HepG2 (cell line): ENCODE measurements around the gene PROX1. TPM values are rescaled to one million over a fixed set of nuclear protein-coding genes. Genes with fewer than 3 reads are reported as not detected.

Experiments
- ATAD3A ChIP-seq: sonication (generic); formaldehyde crosslinking; IDR thresholded peaks from 2 replicates; pipeline ENCODE4 v1.4.0; 2020; ENCODE audit warnings: missing genetic modification reagents
- CC2D1A ChIP-seq: sonication (generic); formaldehyde crosslinking; IDR thresholded peaks from 2 replicates; pipeline ENCODE4 v1.8.1; 2023; ENCODE audit warnings: mild to moderate bottlenecking, missing genetic modification reagents
- DNMT3B ChIP-seq: conservative IDR thresholded peaks from 2 replicates; pipeline ENCODE4 v1.6.1; 2016; ENCODE audit warnings: missing biosample characterization, control low read depth
- DR1 ChIP-seq: sonication (generic); formaldehyde crosslinking; IDR thresholded peaks from 2 replicates; pipeline ENCODE4 v1.8.0; 2021; ENCODE audit warnings: mild to moderate bottlenecking, missing genetic modification reagents, inconsistent platforms
- EP300 ChIP-seq, 3 experiments: sonication (generic) in 1 of 3; formaldehyde crosslinking in 1 of 3; IDR thresholded peaks; 2 replicates each; pipeline versions ENCODE4 v1.5.1 to v1.6.1; 2011 to 2020; ENCODE audit warnings: low read depth in 2 of 3, low read length in 2 of 3, borderline replicate concordance in 1 of 3, improper control_type of control experiment in 1 of 3, mild to moderate bottlenecking in 1 of 3, missing genetic modification reagents in 1 of 3, moderate library complexity in 1 of 3
- FOSL2 ChIP-seq: sonication (generic); formaldehyde crosslinking; IDR thresholded peaks from 2 replicates; pipeline ENCODE4 v1.4.0; 2020; ENCODE audit warnings: missing genetic modification reagents
- FOXA3 ChIP-seq: IDR thresholded peaks from 2 replicates; pipeline ENCODE4 v1.6.1; 2016; ENCODE audit warnings: missing genetic modification reagents, missing compliant biosample characterization
- HNF4G ChIP-seq, 2 experiments: sonication (generic) in 1 of 2; formaldehyde crosslinking in 1 of 2; IDR thresholded peaks; 2 replicates each; pipeline versions ENCODE4 v1.4.0 to v1.6.1; 2011 to 2020; ENCODE audit warnings: borderline replicate concordance in 2 of 2, low read depth in 2 of 2, mild to moderate bottlenecking in 2 of 2, low read length in 1 of 2, missing genetic modification reagents in 1 of 2, moderate library complexity in 1 of 2
- JUNB ChIP-seq: sonication (generic); formaldehyde crosslinking; IDR thresholded peaks from 2 replicates; pipeline ENCODE4 v1.8.0; 2022; ENCODE audit warnings: missing genetic modification reagents, mild to moderate bottlenecking, borderline replicate concordance
- KDM5A ChIP-seq: fragments of 200-600 bp; sonication (generic); IDR thresholded peaks from 2 replicates; pipeline ENCODE4 v1.7.0; 2018; ENCODE audit warnings: antibody characterized with exemption, mild to moderate bottlenecking, low read length, borderline replicate concordance
- MYNN ChIP-seq: sonication (generic); formaldehyde crosslinking; IDR thresholded peaks from 2 replicates; pipeline ENCODE4 v1.4.0; 2020; ENCODE audit warnings: mild to moderate bottlenecking, low read depth, missing genetic modification reagents
- NCOA2 ChIP-seq: sonication (generic); formaldehyde crosslinking; IDR thresholded peaks from 2 replicates; pipeline ENCODE4 v1.8.0; 2022; ENCODE audit warnings: inconsistent platforms
- SKI ChIP-seq: fragments of 450-650 bp; IDR thresholded peaks from one replicate; pipeline ENCODE4 v1.6.1; 2018; ENCODE audit warnings: mild to moderate bottlenecking; ENCODE audit not compliant: partially characterized antibody
- YEATS2 ChIP-seq: sonication (generic); formaldehyde crosslinking; IDR thresholded peaks from 2 replicates; pipeline ENCODE4 v1.4.0; 2020; ENCODE audit warnings: missing genetic modification reagents, borderline replicate concordance
- YY1 ChIP-seq: IDR thresholded peaks from 2 replicates; pipeline ENCODE4 v1.6.1; 2011; ENCODE audit warnings: low read length, low read depth, moderate library complexity, mild to moderate bottlenecking; ENCODE audit not compliant: insufficient read depth, insufficient replicate concordance
- ZBTB4 ChIP-seq: sonication (generic); formaldehyde crosslinking; IDR thresholded peaks from 2 replicates; pipeline ENCODE4 v1.4.0; 2020; ENCODE audit warnings: missing genetic modification reagents, mild to moderate bottlenecking, borderline replicate concordance
- ZFYVE20 ChIP-seq: sonication (generic); formaldehyde crosslinking; IDR thresholded peaks from 2 replicates; pipeline ENCODE4 v1.8.0; 2023; ENCODE audit warnings: low read depth, mild to moderate bottlenecking, moderate library complexity, missing genetic modification reagents, borderline replicate concordance
- ZNF101 ChIP-seq: sonication (generic); formaldehyde crosslinking; IDR thresholded peaks from 2 replicates; pipeline ENCODE4 v1.4.0; 2020; ENCODE audit warnings: mild to moderate bottlenecking, low read depth, missing genetic modification reagents, borderline replicate concordance
- ZNF580 ChIP-seq: IDR thresholded peaks from 2 replicates; pipeline ENCODE4 v1.6.1; 2016; ENCODE audit warnings: low read depth, borderline replicate concordance
- ZNF639 ChIP-seq: conservative IDR thresholded peaks from 2 replicates; pipeline ENCODE4 v1.6.1; 2018; ENCODE audit warnings: missing genetic modification reagents
- ZNF749 ChIP-seq: sonication (generic); formaldehyde crosslinking; IDR thresholded peaks from 2 replicates; pipeline ENCODE4 v1.8.0; 2022; ENCODE audit warnings: mild to moderate bottlenecking, missing genetic modification reagents, moderate library complexity, borderline replicate concordance
- polyA plus RNA-seq, 8 experiments: library from polyadenylated mRNA; depleted of rRNA in 3 of 8; stranded (reverse) in 7 of 8; unstranded in 1 of 8; fragments of >200 nt; fragmentation: Illumina TruSeq in 4 of 8; extraction: Trizol in 4 of 8; gene quantifications; 2 replicates each; pipeline versions ENCODE4 v1.2.1 to v1.2.3, GENCODE V29; 2011 to 2016; ENCODE audit warnings: low read depth in 4 of 8, missing spikeins in 1 of 8, mixed read lengths in 1 of 8; ENCODE audit not compliant: insufficient read depth in 1 of 8
- total RNA-seq, 5 experiments: library from RNA; depleted of rRNA; stranded (reverse); fragments of >200 nt; fragmentation: Illumina TruSeq; extraction: Trizol; gene quantifications; 2 replicates each; pipeline ENCODE4 v1.2.3, GENCODE V29; 2016; ENCODE audit warnings: low read depth in 1 of 5
- TF ChIP-seq, protein P1 (sequence below): sonication (generic); formaldehyde crosslinking; IDR thresholded peaks from 2 replicates; pipeline ENCODE4 v1.4.0; 2020; ENCODE audit warnings: missing genetic modification reagents

Gene PROX1
- total and polyA plus RNA-seq, 2 of the 13 experiments (the other 11 are each of a cell fraction or from before 2014, with no cell fraction given), result 12.3 to 30.2 TPM

DNA sequence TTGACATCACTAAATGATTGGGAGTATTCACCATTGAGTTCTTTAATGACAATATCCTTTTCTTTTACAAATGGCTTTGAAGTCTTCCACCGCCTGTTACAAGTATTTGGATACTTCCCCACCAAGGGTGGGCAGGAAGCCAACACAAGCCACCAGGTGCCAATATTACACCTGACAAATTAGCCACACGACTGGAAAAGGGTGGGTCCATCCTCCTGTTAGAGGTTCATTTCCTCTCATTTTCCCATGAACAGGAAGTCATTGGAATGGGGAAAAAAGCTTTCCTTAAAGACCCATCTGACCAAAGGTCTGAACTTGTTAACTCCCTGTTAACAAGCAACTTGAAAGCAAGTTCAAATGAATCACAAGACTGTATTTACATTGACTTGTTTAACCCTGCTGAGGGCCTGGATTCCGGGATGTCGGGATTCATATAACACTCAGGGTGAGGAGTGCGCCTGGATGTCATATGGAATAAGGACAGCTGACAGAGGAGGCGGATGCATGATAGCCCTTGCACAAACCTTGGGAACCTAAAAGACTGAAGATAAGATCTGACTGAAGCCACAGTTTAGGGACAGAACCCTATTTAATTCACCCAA, 40.5 kb upstream of the PROX1 start (continued):
- TF ChIP-seq YEATS2 (CRISPR knock-in tag) (no peak), MYNN (no peak), KDM5A (no peak), ATAD3A (CRISPR knock-in tag) (no peak), ZNF101 (CRISPR knock-in tag) (no peak), HNF4G (IDR thresholded peaks at IDR 0.05; ENCODE audit: borderline replicate concordance, low read depth, low read length) (peak; percentile 11; the same call in 1 of the 2 replicates), HNF4G (CRISPR knock-in tag; IDR thresholded peaks at IDR 0.05; ENCODE audit: borderline replicate concordance, low read depth) (no peak), DNMT3B (CRISPR knock-in tag) (no peak), ZNF580 (CRISPR knock-in tag) (no peak), FOXA3 (0 out of 2 replicates have a peak, but pooled peaks have one; percentile 17), ZBTB4 (CRISPR knock-in tag) (no peak), DR1 (CRISPR knock-in tag) (no peak), FOSL2 (CRISPR knock-in tag) (peak; percentile 29; the same call in 1 of the 2 replicates), YY1 (no peak), ZFYVE20 (CRISPR knock-in tag) (no peak), JUNB (no peak), EP300 (IDR thresholded peaks at IDR 0.05; ENCODE audit: low read depth in 2 of 2, low read length in 2 of 2) (no peak), EP300 (CRISPR knock-in tag; IDR thresholded peaks at IDR 0.05; ENCODE audit: borderline replicate concordance) (peak; percentile 33; the same call in 1 of the 2 replicates), CC2D1A (no peak), ZNF749 (CRISPR knock-in tag) (no peak), ZNF639 (CRISPR knock-in tag) (no peak), NCOA2 (peak; percentile 25; the same call in 1 of the 2 replicates), SKI (no peak)
- TF ChIP-seq, protein P1, sequence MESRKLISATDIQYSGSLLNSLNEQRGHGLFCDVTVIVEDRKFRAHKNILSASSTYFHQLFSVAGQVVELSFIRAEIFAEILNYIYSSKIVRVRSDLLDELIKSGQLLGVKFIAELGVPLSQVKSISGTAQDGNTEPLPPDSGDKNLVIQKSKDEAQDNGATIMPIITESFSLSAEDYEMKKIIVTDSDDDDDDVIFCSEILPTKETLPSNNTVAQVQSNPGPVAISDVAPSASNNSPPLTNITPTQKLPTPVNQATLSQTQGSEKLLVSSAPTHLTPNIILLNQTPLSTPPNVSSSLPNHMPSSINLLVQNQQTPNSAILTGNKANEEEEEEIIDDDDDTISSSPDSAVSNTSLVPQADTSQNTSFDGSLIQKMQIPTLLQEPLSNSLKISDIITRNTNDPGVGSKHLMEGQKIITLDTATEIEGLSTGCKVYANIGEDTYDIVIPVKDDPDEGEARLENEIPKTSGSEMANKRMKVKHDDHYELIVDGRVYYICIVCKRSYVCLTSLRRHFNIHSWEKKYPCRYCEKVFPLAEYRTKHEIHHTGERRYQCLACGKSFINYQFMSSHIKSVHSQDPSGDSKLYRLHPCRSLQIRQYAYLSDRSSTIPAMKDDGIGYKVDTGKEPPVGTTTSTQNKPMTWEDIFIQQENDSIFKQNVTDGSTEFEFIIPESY (CRISPR knock-in tag), result peak; percentile 9; the same call in 1 of the 2 replicates
